NCI-H460 (cell line): ENCODE data around the gene PRDX1. TPM values are rescaled to one million over a fixed set of nuclear protein-coding genes. Genes with fewer than 3 reads are reported as not detected.

Experiments used
- DNase-seq: peaks from one replicate; pipeline ENCODE4 v3.0.0-alpha.2; 2016; ENCODE audit warnings: low read depth; ENCODE audit errors: extremely low read depth
- polyA plus RNA-seq: library from polyadenylated mRNA; depleted of rRNA; stranded (reverse); fragments of >200 nt; gene quantifications from 2 replicates; pipeline ENCODE4 v1.2.3, GENCODE V29; 2014; cell fraction: nucleus; rRNA removed
- total RNA-seq: library from RNA; depleted of rRNA; stranded (reverse); fragments of >200 nt; shearing (Covaris generic); gene quantifications from 2 replicates; pipeline ENCODE4 v1.2.3, GENCODE V29; 2014; rRNA removed

PRDX1 gene
- total RNA-seq: 1,806 and 1,917 TPM in 2 replicates
- 2,189 and 2,288 TPM in 2 replicates for polyA plus RNA-seq

DNA sequence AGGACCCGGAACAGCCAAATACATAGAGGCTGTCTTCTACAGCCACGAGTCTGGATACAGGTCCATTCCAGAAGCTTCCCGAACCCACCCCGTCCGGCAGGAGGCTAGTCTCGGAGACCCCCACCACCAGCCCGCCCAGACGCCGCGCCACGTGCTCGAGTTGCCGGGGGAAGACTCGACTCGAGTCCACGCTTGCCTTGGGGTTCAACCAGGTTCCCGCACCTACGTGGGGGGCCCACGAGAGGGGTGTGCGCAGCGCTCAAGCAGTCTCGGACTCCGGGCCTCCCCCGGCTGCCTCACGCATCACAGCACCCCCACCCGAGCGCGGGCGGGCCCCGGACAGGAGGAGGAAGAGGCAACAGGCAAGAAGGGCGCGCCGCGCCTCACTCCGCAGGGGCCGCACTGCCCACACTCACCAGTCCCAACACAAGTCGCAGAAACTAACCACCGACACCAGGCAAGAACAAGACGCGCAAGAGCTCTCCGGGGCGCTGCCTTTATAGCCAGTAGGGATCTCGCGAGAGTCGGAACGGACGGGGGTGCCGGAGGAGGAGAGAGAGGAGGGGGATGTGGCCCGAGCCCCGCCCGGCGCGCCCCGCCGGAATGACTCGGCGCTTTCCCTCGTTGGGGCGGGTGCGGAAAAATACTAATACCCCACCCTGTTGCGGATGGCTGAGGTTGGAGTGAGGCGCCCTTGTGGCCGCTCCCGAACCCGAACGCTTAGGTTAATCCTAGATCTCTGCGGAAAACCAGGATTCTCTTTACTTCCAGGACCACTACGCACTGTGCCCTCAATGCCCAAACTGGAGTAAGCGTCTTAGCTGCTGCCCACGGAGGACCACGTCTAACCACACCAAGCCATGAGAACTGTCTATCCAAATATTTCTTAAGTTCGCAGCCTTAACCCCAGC is at the start of gene PRDX1:
PRDX1 (minus strand) TSS at position 472 of the 911 bp plus-strand sequence. CDS start 2,841 bp downstream, outside the sequence.
- peak; percentile 95 for DNase-seq

DNA sequence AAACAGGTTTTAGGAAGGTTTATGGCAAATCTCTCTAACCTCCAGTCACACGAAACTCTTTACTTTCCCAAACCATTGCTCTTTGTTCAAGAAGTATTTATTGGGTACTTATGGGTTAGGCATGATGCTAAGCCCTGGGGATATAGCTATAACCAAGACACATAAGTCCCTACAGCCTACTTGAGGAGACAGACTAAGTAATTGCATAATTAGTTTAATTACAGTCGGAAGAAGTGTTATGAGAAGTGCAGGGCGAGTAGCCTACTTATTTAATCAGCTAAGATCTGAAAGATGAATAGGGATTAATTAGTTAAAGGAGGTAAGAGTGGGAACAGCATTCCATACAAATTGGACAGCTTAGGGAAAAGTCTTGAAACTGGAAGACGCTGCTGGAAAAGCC is 48.9 kb upstream of the PRDX1 start:
- no peak for DNase-seq

DNA sequence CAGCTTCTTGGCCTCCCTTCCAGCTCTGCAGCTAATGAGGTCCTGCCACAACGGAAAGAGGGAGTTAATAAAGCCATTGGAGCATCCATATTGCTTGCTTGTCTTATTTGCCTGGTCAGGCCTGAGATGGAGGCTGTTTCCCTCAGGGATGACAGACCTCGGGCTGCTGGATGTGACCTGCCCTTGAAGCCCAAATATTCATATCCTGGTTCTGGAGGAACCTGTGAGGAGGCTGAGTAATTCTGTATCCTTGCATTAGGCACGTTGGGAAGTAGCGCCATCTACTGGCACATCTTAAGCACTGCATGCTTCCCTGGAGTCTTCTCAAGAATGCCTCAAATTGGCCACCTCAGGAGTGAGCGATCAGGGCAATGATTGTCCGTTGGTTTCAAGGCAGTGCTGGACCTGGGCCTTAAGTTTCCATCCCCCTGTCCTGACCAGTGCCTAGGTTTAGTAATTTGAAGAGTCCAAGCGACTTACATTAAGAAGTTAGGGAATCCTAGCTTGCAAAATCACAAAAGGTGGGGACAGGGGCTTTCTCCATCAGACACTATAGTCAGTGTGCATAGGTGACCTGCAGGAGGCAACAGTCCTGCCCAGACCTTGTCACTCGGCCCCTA is 48.4 kb upstream of the PRDX1 start:
- DNase-seq: peak; percentile 56

DNA sequence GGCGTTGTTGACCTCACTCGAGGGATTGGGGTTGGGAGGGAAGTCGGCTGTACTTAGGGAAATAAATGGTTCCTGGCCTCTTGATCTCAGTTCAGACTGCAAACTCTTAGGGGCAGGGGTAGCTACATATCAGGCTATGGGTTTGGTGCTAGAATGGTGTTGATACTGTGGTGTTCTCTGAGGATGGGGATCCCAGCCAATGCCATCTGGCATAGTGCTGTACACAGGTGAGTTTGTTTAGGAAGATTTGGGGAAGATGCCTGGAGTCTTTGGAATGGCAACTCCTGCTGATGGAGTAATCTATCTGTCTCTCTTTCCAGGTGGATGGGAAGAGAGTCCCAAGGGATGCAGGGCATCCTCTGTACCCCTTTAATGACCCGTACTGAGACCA is 47.9 kb upstream of the PRDX1 start:
- DNase-seq: no peak

DNA sequence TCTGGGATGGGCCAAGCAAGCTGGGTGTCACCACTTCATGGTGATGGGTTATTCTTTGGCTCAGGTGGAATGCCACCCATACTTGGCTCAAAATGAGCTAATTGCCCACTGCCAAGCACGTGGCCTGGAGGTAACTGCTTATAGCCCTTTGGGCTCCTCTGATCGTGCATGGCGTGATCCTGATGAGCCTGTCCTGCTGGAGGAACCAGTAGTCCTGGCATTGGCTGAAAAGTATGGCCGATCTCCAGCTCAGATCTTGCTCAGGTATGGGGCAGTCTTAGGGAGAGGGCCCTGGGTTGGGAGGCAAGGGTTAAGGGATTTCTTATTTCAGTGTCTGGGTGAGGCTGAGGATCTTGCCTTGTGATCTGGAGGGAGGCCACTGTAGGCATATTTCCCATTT is 46.7 kb upstream of the PRDX1 start:
- DNase-seq: no peak

DNA sequence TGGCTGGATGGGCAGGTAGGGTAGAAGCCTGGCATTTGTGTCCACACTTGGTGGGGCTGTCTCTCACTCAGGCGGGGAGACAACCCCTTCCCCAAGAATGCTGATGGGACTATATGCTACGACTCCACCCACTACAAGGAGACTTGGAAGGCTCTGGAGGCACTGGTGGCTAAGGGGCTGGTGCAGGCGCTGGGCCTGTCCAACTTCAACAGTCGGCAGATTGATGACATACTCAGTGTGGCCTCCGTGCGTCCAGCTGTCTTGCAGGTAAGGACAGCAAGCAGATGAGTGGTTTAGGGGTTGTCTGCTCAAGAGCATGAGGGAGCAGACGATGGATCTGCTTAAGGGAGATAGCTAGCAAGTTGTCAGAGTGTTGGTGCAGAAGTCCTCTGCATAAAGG is 46.2 kb upstream of the PRDX1 start:
- DNase-seq: no peak

DNA sequence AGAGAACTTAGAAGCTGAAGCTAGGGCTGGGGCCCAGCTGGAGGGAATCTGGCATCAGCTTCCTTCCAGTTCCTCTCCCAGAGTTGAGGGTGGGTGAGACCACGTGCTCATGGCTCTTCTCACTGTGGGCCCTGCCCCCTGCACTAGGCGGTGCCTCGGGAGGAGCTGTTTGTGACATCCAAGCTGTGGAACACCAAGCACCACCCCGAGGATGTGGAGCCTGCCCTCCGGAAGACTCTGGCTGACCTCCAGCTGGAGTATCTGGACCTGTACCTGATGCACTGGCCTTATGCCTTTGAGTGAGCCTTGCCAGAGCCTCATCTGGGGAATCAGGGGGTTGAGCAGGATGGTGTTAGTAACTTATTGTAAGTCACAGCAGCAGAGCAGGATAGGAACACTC is 45.0 kb upstream of the PRDX1 start:
- DNase-seq: no peak

DNA sequence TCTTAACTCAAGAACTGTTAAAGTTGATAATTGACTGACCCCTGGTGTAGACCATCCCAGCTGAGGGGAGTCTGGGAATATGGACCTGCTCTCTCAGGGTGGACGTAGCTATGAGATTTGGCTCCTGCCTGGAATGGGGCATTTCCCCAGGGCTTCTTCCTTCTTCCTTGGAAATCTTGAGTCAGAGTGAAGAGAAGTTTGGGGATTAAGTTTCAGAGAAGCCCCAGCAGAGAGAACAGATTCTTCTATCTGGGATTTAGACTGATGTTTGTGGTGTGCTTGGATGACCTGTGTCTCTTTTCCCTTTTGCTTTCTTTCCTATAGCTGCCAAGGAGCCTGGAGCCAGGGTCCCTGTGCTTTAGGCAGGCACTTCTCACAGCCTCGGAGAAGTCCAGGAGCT is 42.2 kb upstream of the PRDX1 start:
- DNase-seq: no peak

DNA sequence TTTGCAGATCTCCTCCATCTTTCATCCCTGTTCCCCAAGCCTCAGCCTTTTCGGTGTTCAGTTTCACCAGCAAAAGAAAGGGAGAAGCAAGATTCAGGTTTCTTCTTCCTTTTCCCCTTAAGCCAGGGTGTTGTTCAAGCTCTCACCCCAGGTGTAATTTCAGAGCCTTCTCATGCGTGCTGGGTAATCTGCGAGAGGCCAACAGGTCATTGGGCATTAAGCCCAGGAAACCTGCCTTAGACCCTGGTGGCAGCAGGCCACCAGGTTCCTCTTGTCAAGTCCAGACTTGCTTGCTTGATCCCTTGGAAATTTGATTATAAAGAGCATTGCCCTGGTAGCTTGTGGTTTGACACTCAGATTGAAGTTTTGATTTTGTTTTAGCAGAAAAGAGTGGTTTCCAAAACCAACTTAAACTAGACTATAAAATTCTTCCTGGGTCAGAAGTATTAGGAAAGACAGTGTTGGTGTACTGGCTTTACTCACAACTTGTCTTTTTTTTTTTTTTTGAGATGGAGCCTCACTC is 35.8 kb upstream of the PRDX1 start:
- no peak for DNase-seq

DNA sequence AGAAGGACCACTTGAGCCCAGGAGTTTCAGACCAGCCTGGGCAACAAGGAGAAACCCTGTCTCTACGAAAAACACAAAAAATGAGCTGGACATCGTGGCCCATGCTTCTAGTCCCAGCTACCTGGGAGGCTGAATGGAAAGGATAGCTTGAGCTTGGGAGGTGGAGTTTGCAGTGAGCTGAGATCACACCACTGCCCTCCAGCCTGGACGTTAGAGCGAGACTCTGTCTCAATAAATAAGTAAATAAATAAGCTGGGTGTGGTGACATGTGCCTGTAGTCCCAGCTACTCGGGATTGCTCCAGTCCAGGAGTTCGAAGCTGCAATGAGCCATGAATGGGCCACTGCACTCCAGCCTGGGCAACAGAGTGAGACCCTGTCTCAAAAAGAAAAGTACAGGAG is 32.5 kb upstream of the PRDX1 start:
- no peak for DNase-seq

DNA sequence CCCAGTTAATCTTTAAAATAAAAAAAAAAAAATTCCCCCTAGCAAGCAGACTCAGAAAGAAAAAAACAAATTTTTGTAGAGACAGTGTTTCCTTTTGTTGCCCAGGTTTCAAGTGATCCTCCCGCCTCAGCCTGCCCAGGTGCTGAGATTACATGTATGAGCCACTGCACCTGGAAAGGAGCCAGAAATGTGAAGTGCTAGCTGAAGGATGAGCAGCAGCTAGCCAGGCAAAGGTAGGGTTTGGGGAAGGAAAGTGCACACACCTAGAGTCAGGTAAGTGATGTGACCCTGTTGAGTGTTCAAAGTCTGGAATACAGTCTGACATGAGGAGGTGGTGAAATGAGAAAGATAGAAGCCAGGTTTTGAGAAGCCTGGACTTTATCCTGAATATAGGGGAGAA is 30.6 kb upstream of the PRDX1 start:
- no peak for DNase-seq

DNA sequence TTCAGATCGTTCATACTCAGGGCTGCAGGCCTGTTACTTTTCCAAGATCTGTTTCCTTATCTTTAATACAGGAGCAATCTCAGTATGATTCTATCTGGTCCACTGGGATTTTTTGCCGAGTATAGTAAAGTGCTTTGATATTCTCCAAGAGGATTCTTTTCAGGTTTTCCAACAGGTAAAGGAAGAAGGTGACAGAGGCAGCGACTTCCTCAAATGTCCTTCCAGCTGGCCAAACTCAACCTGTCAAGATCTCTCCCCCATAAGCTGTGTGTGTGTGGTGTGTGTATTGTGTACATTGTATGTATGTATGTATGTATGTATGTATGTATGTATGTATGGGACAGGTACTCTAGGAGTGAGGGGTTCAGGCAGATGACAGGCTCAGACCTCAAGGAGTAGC is 30.0 kb upstream of the PRDX1 start:
- DNase-seq: no peak

DNA sequence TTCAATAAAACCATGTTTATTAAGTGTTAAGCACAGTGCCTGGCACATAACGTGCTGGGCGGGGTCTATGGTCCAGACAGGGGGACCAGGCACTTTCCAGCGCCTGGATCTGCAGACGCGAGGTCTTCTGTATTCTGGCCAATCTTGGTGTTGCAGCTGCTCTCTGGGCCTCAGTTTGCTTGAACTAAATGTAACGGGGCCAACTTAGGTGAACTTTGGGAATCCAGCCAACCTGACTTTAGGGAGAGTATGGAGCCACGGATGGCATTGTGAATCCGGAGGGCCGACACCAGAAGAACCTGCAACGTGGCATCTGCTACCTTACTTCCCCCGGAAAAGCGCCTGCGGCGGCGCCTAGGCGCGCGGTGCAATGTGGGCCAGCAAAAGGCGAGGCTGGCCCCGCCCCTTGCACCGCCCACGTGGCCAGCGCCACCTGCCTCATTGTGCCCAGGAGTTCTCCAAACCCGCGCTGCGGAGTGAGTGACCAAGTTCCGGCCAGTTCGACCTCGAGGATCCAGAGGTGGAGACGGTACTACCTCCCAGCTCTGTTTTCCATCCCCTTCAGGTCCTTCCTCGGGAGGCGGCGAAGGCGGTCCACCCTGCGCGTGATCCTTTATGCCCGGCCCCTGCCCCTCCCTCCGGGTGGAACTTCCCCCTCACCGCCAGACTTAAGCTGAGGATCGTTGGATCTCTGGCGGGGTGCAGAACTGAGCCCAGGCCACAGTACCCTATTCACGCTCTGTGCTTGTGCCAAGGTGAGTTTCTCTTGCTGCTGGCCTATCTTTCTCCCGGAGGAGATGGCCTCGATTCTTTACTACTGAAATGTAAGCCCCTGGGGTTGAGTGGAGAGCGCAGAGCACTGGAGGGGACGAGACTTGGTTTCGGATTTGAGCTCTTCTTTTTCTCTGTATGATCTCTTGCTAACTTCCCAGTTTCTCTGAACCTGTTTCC is 29.0 kb upstream of the PRDX1 start, which contains the start of gene AKR1A1:
AKR1A1 (plus strand) TSS at position 426 of the 951 bp plus-strand sequence. CDS start 10,969 bp downstream, outside the sequence.
- DNase-seq: peak; percentile 75

DNA sequence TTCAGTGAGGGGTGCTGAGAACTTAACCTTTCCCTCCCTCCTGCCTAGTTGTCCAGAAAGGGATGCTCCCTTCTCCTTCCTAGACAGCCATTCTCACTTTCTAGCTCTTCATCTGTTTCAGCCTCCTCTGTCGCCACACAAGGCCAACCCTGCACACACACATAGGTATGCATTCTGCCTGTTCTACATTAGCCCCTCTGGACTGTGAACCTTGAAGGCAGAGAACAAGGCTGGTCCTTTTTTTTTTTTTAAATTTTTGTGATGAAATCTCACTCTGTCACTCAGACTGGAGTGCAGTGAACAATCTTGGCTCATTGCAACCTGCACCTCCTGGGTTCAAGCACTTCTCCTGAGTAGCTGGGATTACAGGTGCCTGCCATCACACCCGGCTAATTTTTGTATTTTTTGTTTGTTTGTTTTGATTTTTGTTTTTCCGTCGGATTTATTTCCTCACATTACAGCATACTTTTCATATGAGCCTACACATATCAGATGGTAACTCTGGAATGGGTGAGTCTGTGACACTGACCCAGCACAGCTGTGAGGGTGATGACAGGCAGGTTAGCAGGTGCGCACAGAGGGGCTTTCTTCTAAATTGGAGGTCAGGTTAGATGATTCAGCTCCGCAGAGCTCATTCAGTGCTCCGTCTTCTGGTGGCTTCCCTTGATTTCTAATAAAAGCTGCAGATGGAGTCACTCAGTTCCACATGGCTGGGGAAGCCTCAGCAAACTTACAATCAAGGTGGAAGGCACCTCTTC is 24.0 kb upstream of the PRDX1 start:
- no peak for DNase-seq

DNA sequence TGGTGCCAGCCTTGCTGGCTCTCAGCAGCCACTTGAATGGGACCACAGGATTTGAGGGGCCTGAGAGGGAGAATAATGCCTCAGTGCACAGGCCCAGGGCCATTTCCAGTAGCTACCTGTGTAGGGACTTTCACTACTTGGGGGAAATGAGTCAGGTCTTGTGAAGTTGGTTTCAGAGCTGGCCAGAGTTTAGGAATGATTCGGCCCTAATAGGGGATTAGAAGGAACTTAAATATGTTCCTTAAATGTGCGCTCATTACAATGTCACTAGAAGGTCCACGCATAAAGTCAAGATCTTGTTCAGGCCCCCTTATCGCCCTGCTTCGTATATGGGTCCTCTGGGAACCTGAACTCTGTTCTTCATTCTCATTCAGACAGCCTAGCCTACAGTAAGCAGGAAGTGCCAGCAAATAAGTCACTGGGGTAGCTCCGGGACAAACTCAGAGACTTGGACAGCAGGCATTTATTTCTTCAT is 23.4 kb upstream of the PRDX1 start:
- no peak for DNase-seq

DNA sequence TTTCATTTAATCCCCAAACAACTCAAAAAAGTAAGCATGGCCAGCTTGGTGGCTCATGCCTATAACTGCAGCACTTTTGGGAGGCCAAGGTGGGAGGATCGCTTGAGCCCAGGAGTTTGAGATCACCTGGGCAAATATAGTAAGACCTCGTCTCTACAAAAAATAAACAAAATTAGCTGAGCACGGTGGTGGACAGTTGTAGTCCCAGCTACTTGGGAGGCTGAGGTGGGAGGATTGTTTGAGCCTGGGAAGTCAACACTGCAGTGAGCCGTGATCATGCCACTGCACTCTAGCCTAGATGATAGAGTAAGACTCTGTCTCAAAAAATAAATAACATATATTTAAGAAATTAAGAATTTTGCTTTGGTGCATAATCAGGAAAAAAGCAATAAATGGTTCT is 22.8 kb upstream of the PRDX1 start:
- DNase-seq: no peak

DNA sequence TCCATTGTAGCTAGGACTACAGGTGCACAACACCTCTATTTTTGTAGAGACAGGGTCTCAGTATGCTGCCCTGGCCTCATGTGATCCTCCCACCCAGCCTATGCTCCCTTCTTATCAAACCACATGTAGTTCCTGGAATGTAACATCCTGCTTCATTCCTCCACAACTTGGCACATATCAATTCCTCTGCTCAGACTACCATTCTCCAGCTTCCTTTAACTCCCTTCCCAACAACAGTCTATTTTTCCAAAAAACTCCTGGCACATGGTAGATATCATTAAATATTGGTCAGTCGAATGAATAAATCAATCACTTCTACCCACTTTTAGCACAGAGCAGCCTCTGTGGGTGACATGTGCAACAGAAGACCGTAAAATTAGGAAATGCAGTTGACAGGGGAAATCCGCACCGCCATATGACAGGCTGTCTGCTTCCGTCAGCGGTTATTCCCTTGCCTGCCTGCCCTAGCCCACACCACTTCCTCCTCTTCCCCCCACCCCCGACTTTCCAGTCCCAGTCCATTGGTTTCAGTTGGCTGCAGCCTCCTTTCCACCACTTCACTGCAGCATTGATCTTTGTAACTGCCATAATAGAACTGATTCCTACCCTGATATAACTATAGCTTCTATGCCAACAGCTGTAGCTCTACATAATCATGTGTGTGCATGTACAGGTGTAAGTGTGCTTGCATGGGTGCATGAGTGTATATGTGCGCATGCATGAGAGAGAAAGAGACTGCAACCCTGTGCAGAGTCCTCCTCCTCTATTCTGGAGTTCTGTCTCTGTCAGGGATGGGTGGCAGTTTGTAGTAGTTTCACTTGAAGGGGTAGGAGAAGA is 22.1 kb upstream of the PRDX1 start:
- no peak for DNase-seq

DNA sequence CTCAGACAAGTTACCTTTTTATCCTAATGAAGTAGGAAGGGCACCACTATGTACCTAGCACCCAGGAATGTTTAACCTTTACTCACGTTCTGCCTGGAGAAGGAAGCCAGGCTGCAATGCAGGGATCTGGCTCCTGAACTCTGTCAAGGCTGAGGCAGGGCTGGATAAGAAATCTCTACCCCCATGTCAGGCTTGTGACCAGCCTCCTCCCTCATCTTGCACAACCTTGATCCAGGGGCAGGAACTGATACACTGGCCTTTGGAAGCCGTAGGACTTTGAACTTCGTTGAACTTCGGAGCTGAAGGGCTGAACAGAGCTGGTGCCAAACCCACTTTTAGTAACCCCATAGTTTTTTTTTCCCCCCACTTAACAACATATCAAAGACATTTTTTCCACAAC is 20.9 kb upstream of the PRDX1 start:
- no peak for DNase-seq

DNA sequence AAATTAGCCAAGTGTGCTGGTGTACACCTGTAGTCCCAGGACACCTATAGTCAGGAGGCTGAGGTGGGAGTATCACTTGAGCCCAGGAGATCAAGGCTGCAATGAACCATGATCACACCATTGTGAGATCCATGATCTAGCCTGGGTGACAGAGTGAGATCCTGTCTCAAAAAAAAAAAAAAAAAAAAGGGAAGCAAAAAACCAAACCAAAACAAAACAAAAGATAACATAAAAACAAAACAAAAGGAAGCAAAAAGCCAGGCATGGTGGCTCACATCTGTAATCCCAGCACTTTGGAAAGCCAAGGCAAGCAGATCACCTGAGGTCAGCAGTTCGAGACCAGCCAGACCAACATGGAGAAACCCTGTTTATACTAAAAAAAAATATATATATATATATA is 19.5 kb upstream of the PRDX1 start:
- no peak for DNase-seq
